Ammon's horn (tissue), 1 donor: Measurements from ENCODE around the gene ATP2C2.
"Not testable (repeated sequence)": the region's sequence is repeated elsewhere in the genome, so short reads cannot be mapped to it uniquely, and the experiment has no call there.

Source experiments
- DNase-seq: peaks from one replicate; pipeline ENCODE4 v3.0.0-alpha.2; 2016; ENCODE audit warnings: low spot score

Gene ATP2C2

GRCh38 chr16:84368308-84368996 is at the start of gene ATP2C2:
TSS of gene ATP2C2 (plus strand) at chr16:84368538. CDS start at chr16:84368616, 78 bp downstream.
- DNase-seq: no peak

GRCh38 chr16:84319146-84319760 is 49.1 kb upstream of the ATP2C2 start:
- DNase-seq: no peak

- no peak for DNase-seq
Observed at GRCh38 chr16:84320511-84320910, 47.8 kb upstream of the ATP2C2 start.

GRCh38 chr16:84321932-84322331 is 46.4 kb upstream of the ATP2C2 start:
- DNase-seq: no peak

- no peak for DNase-seq
Observed at GRCh38 chr16:84322749-84323148, 45.6 kb upstream of the ATP2C2 start.

- no peak for DNase-seq
Observed at GRCh38 chr16:84323606-84324005, 44.7 kb upstream of the ATP2C2 start.

GRCh38 chr16:84324434-84325262 is 43.7 kb upstream of the ATP2C2 start:
- DNase-seq: no peak

- DNase-seq: no peak
Observed at GRCh38 chr16:84326545-84326944, 41.8 kb upstream of the ATP2C2 start.

- no peak for DNase-seq
Observed at GRCh38 chr16:84327926-84328505, 40.3 kb upstream of the ATP2C2 start.

- no peak for DNase-seq
Observed at GRCh38 chr16:84329016-84329415, 39.3 kb upstream of the ATP2C2 start.

- DNase-seq: no peak
Observed at GRCh38 chr16:84329843-84330684, 38.3 kb upstream of the ATP2C2 start.

GRCh38 chr16:84330685-84331050 is 37.7 kb upstream of the ATP2C2 start:
- DNase-seq: no peak

GRCh38 chr16:84331998-84332780 is 36.1 kb upstream of the ATP2C2 start:
- no peak for DNase-seq

- peak; percentile 25 for DNase-seq
Observed at GRCh38 chr16:84332975-84333684, 35.2 kb upstream of the ATP2C2 start.

GRCh38 chr16:84334058-84334457 is 34.3 kb upstream of the ATP2C2 start:
- no peak for DNase-seq

GRCh38 chr16:84334482-84334881 is 33.9 kb upstream of the ATP2C2 start:
- no peak for DNase-seq

GRCh38 chr16:84337236-84337635 is 31.1 kb upstream of the ATP2C2 start:
- DNase-seq: not testable (repeated sequence)

GRCh38 chr16:84339311-84339710 is 29.0 kb upstream of the ATP2C2 start:
- no peak for DNase-seq

- no peak for DNase-seq
Observed at GRCh38 chr16:84339766-84340165, 28.6 kb upstream of the ATP2C2 start.

- no peak for DNase-seq
Observed at GRCh38 chr16:84340325-84341040, 27.9 kb upstream of the ATP2C2 start.
